ENCODE measurements around the gene CROCC2.

DNA sequence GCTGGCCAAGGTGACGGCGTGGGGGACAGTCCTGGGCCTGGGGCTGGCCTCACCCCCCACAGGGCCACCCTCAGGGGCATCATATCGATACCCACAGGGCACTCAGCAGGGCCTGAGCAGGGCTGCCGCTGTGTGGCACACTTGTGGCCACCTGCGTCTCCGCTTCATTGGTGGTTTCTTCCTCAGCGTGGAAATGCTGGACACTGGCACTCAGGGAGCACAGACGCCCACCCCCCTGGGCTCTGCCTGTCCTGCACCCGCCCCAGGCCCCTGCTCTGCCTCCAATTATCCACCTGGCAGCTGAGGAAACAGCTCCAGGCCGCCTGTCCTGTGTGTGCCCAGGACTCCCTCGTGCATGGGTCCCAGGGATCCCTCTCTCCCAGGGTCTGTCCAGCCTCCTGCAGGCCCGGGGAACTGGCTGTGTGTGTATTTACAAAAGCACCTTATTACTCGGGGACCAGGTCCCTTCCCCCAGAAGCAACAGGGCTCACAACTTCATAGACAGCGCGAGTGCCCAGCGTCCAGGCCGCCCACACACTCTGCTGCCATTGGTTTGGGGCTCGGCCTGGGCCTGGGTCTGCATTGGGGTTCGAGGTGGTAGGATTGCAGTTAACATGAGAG, 13.1 kb downstream of the CROCC2 start:
- TF ChIP-seq, protein P1, sequence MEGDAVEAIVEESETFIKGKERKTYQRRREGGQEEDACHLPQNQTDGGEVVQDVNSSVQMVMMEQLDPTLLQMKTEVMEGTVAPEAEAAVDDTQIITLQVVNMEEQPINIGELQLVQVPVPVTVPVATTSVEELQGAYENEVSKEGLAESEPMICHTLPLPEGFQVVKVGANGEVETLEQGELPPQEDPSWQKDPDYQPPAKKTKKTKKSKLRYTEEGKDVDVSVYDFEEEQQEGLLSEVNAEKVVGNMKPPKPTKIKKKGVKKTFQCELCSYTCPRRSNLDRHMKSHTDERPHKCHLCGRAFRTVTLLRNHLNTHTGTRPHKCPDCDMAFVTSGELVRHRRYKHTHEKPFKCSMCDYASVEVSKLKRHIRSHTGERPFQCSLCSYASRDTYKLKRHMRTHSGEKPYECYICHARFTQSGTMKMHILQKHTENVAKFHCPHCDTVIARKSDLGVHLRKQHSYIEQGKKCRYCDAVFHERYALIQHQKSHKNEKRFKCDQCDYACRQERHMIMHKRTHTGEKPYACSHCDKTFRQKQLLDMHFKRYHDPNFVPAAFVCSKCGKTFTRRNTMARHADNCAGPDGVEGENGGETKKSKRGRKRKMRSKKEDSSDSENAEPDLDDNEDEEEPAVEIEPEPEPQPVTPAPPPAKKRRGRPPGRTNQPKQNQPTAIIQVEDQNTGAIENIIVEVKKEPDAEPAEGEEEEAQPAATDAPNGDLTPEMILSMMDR (IDR thresholded peaks at IDR 0.05), result no peak
- TF ChIP-seq POLR2A (IDR thresholded peaks at IDR 0.05) (no peak), EP300 (IDR thresholded peaks at IDR 0.05) (no peak), POLR2AphosphoS5 (IDR thresholded peaks at IDR 0.05) (no peak)

Data from sigmoid colon (tissue), 4 donors.